OCI-LY7 (cell line): ENCODE results near the gene PRKN.

Experiments used
- EZH2phosphoT487 ChIP-seq: fragments of 200-600 bp; sonication (generic); IDR thresholded peaks from 2 replicates; pipeline ENCODE4 v1.6.1; 2018; ENCODE audit warnings: low read depth, borderline replicate concordance, mild to moderate bottlenecking, mixed run types, antibody characterized with exemption, low read length, moderate library complexity, mixed read lengths
- TF ChIP-seq, protein P1 (sequence below): fragments of 200-600 bp; sonication (generic); conservative IDR thresholded peaks from 2 replicates; pipeline ENCODE4 v1.5.1; 2014; ENCODE audit warnings: mild to moderate bottlenecking, antibody characterized with exemption, low read length, moderate library complexity, mixed read lengths

DNA sequence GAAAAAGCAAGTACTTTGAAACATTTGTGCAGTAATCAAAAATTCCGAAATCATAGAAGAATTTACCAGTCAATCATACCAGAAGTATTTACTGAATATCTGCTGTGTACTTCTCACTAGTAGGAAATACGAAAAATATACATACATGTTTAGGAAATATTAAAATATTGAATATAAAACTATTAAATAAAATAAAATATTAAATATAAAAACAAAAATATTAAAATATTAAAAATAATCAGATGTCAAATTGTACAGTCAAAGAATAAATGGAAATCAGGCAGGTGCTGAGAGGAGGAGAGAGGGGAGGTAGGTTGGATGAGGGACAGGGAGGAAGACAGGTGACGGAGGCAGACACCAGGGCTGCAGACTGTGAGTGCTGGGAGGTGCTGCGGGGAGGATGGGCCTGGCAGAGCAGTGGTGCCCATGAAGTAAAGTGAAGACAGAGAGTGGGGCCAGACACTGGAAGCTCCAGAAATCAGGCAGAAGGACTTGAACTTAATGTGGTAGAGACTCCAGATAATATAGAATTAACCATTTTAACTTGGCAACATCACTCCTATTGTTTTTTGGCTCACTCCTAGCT, 55.9 kb downstream of the PRKN start:
- TF ChIP-seq, protein P1, sequence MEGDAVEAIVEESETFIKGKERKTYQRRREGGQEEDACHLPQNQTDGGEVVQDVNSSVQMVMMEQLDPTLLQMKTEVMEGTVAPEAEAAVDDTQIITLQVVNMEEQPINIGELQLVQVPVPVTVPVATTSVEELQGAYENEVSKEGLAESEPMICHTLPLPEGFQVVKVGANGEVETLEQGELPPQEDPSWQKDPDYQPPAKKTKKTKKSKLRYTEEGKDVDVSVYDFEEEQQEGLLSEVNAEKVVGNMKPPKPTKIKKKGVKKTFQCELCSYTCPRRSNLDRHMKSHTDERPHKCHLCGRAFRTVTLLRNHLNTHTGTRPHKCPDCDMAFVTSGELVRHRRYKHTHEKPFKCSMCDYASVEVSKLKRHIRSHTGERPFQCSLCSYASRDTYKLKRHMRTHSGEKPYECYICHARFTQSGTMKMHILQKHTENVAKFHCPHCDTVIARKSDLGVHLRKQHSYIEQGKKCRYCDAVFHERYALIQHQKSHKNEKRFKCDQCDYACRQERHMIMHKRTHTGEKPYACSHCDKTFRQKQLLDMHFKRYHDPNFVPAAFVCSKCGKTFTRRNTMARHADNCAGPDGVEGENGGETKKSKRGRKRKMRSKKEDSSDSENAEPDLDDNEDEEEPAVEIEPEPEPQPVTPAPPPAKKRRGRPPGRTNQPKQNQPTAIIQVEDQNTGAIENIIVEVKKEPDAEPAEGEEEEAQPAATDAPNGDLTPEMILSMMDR: no peak
- no peak for TF ChIP-seq EZH2phosphoT487
